ENCODE measurements around the gene PRKAA2. TPM values are rescaled to one million over a fixed set of nuclear protein-coding genes. Genes with fewer than 3 reads are reported as not detected.

PRKAA2 gene
- total and polyA plus RNA-seq, 10 of the 15 experiments (the other 5 are each of a cell fraction or from before 2014, with no cell fraction given) = 0.01 TPM; not detected in 9

- TF ChIP-seq, protein P1, sequence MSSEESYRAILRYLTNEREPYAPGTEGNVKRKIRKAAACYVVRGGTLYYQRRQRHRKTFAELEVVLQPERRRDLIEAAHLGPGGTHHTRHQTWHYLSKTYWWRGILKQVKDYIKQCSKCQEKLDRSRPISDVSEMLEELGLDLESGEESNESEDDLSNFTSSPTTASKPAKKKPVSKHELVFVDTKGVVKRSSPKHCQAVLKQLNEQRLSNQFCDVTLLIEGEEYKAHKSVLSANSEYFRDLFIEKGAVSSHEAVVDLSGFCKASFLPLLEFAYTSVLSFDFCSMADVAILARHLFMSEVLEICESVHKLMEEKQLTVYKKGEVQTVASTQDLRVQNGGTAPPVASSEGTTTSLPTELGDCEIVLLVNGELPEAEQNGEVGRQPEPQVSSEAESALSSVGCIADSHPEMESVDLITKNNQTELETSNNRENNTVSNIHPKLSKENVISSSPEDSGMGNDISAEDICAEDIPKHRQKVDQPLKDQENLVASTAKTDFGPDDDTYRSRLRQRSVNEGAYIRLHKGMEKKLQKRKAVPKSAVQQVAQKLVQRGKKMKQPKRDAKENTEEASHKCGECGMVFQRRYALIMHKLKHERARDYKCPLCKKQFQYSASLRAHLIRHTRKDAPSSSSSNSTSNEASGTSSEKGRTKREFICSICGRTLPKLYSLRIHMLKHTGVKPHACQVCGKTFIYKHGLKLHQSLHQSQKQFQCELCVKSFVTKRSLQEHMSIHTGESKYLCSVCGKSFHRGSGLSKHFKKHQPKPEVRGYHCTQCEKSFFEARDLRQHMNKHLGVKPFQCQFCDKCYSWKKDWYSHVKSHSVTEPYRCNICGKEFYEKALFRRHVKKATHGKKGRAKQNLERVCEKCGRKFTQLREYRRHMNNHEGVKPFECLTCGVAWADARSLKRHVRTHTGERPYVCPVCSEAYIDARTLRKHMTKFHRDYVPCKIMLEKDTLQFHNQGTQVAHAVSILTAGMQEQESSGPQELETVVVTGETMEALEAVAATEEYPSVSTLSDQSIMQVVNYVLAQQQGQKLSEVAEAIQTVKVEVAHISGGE (CRISPR knock-in tag; IDR thresholded peaks at IDR 0.05) = no peak
- TF ChIP-seq ZNF622 (IDR thresholded peaks at IDR 0.05) (no peak), STAT1 (conservative IDR thresholded peaks at IDR 0.05) (no peak), WRNIP1 (IDR thresholded peaks at IDR 0.05; ENCODE audit: borderline replicate concordance, low read depth, low read length) (no peak), MEF2A (IDR thresholded peaks at IDR 0.05; ENCODE audit: insufficient read depth, low read depth, low read length) (no peak), ZNF207 (IDR thresholded peaks at IDR 0.05; ENCODE audit: borderline replicate concordance) (no peak), IKZF1 (conservative IDR thresholded peaks at IDR 0.05) (no peak)
Observed at GRCh38 chr1:56631901-56632300, 13.2 kb upstream of the PRKAA2 start (continued).

GRCh38 chr1:56634981-56635380 is 10.1 kb upstream of the PRKAA2 start:
- SMC1A ChIA-PET (ENCODE audit: uncharacterized antibody, unreplicated experiment) = no interaction called here
- H3K36me3 ChIP-seq (ENCODE audit: control insufficient read depth in 2 of 2, insufficient read depth in 2 of 2, low read length in 1 of 2) = no peaks in the 10 kb centered on the region
- no peaks in the 10 kb centered on the region for H3K9me3 ChIP-seq (replicated peaks; ENCODE audit: control insufficient read depth, insufficient read depth, low read length)
- ATAC-seq (no peak), DNase-seq (ENCODE audit: low read depth, low spot score) (no peak), FAIRE-seq (no peak)
- no peaks in the 10 kb centered on the region for H4K20me1 ChIP-seq (ENCODE audit: control insufficient read depth, insufficient read depth)
- no peak overlapping the region for H3K4me2 ChIP-seq (ENCODE audit: control insufficient read depth, insufficient read depth)
- CTCF ChIA-PET = no interaction called here
- in situ Hi-C loops (cut with MboI) = no loop called here
- no TSS peak for BruUV-seq (replicated peaks)
- no peaks in the 10 kb centered on the region for H3K4me1 ChIP-seq (ENCODE audit: control insufficient read depth, insufficient read depth, low read length)
- POLR2A ChIA-PET = no interaction called here
- H3K4me3 ChIP-seq = no peak overlapping the region
- H3K9ac ChIP-seq (ENCODE audit: control insufficient read depth, insufficient read depth, low read length) = no peak overlapping the region
- no peaks in the 10 kb centered on the region for H3K79me2 ChIP-seq (ENCODE audit: control insufficient read depth, insufficient read depth, low read length)
- no peak overlapping the region for H3K27ac ChIP-seq (ENCODE audit: control insufficient read depth, insufficient read depth)
- intact Hi-C loops (cut with micrococcal nuclease; ENCODE audit: unreplicated experiment) = no loop called here
- 30% methylated on average over 3 of the region's 3 CpGs for WGBS (ENCODE audit: insufficient coverage, insufficient replicate concordance, low lambda C conversion rate, missing lambda C conversion rate)
- H2AFZ ChIP-seq (ENCODE audit: control insufficient read depth, low read depth, low read length) = no peak overlapping the region
- H3K27me3 ChIP-seq (replicated peaks in 1 of 2; ENCODE audit: control insufficient read depth in 2 of 2, insufficient read depth in 2 of 2, low read length in 1 of 2) = no peaks in the 10 kb centered on the region
- RAD21 ChIA-PET (ENCODE audit: unreplicated experiment) = no interaction called here
- no peak for TF ChIP-seq SREBF1 (IDR thresholded peaks at IDR 0.05; ENCODE audit: low read length)
- TF ChIP-seq, protein P2, sequence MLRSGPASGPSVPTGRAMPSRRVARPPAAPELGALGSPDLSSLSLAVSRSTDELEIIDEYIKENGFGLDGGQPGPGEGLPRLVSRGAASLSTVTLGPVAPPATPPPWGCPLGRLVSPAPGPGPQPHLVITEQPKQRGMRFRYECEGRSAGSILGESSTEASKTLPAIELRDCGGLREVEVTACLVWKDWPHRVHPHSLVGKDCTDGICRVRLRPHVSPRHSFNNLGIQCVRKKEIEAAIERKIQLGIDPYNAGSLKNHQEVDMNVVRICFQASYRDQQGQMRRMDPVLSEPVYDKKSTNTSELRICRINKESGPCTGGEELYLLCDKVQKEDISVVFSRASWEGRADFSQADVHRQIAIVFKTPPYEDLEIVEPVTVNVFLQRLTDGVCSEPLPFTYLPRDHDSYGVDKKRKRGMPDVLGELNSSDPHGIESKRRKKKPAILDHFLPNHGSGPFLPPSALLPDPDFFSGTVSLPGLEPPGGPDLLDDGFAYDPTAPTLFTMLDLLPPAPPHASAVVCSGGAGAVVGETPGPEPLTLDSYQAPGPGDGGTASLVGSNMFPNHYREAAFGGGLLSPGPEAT (IDR thresholded peaks at IDR 0.05; ENCODE audit: low read depth) = no peak
- TF ChIP-seq PML (IDR thresholded peaks at IDR 0.05; ENCODE audit: low read length) = no peak
- TF ChIP-seq NFIC (IDR thresholded peaks at IDR 0.05; ENCODE audit: low read depth, low read length) = no peak
- no peak for TF ChIP-seq SUPT20H (IDR thresholded peaks at IDR 0.05; ENCODE audit: borderline replicate concordance, control insufficient read depth, low read depth, low read length)
- no peak for TF ChIP-seq IKZF1 (conservative IDR thresholded peaks at IDR 0.05)
- TF ChIP-seq, protein P3, sequence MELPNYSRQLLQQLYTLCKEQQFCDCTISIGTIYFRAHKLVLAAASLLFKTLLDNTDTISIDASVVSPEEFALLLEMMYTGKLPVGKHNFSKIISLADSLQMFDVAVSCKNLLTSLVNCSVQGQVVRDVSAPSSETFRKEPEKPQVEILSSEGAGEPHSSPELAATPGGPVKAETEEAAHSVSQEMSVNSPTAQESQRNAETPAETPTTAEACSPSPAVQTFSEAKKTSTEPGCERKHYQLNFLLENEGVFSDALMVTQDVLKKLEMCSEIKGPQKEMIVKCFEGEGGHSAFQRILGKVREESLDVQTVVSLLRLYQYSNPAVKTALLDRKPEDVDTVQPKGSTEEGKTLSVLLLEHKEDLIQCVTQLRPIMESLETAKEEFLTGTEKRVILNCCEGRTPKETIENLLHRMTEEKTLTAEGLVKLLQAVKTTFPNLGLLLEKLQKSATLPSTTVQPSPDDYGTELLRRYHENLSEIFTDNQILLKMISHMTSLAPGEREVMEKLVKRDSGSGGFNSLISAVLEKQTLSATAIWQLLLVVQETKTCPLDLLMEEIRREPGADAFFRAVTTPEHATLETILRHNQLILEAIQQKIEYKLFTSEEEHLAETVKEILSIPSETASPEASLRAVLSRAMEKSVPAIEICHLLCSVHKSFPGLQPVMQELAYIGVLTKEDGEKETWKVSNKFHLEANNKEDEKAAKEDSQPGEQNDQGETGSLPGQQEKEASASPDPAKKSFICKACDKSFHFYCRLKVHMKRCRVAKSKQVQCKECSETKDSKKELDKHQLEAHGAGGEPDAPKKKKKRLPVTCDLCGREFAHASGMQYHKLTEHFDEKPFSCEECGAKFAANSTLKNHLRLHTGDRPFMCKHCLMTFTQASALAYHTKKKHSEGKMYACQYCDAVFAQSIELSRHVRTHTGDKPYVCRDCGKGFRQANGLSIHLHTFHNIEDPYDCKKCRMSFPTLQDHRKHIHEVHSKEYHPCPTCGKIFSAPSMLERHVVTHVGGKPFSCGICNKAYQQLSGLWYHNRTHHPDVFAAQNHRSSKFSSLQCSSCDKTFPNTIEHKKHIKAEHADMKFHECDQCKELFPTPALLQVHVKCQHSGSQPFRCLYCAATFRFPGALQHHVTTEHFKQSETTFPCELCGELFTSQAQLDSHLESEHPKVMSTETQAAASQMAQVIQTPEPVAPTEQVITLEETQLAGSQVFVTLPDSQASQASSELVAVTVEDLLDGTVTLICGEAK (IDR thresholded peaks at IDR 0.05; ENCODE audit: borderline replicate concordance) = no peak

All from GM12878 (cell line).